GDM1 (cell line): ENCODE results near the gene IPMK.
"Not testable (repeated sequence)": the region's sequence is repeated elsewhere in the genome, so short reads cannot be mapped to it uniquely, and the experiment has no call there.

Experiments
- DNase-seq: peaks from one replicate; lab custom pipeline; 2025; lab: John Stamatoyannopoulos, UW

Gene IPMK

DNA sequence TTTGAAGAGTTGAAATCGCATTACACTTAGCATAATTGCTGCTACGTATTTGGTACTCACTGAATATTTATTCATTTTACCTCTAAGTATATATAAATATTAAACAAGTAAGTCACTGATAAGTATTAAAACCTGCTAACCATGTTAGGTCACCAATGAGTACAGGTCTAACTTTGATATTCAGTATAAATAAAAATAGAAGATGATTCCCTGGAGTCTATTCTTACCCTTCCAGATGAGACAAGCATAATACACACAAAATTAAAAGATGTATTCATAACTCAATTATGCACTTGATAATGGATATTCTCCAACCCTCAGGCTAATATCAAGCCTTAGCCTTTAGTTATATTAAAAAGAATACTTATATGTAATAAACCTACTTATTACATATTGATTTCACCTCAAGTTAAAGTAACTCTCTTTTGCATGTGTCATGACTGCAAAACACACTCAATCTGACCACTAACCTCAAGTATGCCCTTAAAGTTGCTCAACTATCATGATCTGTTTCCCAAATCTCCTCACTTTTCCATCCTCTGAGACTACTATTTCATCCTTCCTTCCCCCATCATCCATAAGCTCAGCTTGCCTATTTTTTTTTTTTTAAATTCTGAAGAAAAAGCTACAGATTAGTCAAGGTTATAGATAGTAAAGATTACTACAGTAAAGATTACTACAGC is 46.8 kb downstream of the IPMK start:
- no peak for DNase-seq

DNA sequence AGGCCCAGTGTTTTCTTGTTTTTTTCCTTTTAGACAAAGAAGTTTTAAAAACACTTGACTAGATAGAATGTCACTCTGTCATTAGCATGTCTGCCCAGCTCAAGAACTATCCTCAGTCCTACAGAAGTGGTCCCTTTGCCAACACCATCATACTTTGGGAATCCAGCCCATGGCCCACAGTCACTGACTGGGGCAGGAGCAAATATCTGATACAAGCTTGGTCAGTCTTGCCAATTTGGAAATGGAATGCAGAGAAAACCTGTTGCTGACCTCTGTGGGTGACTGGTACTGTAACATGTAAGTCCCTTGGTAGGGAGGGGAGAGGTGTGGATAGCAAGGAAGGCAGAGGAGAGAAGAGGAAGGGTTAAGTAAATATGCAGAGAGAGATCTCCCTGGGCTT is 47.8 kb downstream of the IPMK start:
- no peak for DNase-seq

DNA sequence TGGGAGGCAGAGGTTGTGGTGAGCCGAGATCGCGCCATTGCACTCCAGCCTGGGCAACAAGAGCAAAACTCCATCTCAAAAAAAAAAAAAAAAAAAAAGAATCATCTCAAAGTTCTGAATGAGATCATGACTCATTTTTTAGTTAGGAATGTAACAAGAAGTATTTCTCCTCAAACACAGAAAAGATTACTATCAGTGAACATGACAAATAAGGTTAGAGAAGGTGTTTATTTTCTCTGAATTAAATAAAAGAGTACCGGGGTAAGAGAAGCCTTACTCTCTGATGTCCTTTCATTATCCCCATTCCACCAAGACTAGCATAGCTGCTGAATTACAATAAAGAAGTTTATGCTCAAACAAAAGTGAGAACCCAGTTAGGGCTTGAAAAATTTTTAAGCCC is 50.1 kb downstream of the IPMK start:
- no peak for DNase-seq

DNA sequence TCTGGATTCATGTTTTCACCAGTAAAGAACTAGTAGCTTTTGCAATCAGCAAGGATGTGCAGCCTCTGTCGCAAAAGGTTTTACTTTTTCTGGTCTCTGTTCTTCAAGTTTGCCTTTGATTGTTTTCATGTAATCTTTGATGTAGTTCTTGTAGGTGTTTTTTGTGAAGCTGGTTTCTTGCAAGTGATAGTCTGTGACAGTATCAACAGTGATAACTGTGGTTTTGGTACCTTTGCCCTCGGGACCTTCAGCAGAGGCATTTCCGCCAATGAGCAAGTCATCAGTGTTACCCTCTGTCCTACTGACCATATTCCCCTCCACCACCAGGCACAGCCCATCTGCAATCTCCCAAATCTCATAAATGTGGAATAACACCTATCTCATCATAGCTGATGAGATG is 55.1 kb downstream of the IPMK start:
- no peak for DNase-seq

DNA sequence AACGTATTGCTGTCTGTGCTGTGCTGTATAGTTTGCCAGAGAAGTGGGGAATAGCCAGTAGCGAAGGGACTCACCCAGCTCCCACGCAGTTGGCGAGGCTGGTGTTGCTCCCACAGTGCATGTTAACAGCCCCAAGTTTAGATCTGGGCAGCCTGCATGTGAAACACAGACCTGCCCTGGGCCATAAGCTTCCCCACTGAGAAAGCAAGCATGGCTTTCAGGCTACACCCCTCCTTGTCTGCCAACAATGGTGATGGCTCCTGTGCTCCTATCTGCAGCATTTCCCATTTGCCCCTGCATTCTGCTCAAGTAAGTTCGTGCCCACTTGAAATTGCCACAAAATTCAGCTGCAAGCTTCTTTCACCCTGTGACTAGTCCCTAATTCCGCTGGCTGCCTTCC is 57.5 kb downstream of the IPMK start:
- no peak for DNase-seq

DNA sequence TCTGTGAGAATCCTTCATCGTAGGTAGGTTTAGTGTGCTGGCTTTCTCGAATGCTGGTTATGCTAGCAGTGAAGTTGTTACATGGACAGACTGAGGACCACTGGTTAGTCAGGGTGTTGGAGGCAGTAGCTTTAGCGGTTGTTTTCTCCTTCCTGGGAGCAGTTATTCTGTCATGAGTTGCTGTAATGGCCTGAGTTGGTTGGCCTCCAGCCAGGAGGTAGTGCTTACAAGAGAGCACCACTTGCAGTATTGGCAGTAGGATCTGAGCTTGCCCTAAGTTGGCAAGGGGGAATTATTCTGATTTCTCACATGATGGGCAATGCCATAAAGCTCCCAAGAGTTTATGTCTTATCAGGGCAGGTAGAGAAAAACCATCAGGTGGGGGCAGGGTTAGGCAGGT is 58.0 kb downstream of the IPMK start:
- no peak for DNase-seq

DNA sequence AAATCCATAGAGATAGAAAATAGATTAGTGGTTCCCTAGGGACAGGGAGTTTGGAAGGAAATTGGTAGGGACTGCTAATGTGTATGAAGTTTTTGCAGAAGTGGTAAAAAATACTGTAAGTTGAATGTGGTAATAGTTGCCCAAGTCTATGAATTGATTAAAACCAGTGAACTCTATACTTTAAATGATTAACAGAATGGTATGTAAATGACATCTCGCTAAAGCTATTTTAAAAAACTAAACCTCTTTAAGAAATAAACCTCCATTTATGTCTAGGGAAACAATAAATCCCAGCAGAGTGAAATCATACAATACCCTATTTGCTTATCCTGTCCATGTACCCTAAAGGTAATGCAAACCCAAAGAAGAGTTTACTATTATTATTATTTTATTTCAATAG is 61.4 kb downstream of the IPMK start:
- no peak for DNase-seq

DNA sequence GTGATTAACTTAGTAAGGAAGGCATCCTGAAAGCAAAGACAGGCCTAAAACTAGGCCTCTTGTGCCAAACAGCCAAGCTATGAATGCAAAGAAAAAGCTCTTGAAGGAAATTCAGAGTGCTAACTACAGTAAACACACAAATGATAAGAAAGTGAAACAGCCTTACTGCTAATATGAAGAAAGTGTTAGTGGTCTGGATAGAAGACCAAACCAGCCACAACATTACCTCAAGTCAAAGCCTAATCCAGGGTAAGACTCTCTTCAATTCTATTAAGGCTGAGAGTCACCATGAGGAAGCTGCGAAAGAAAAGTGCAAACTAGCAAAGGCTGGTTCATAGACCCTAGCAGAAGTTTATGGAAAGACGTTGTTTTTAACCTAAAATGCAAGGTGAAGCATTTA is 66.0 kb downstream of the IPMK start:
- no peak for DNase-seq

DNA sequence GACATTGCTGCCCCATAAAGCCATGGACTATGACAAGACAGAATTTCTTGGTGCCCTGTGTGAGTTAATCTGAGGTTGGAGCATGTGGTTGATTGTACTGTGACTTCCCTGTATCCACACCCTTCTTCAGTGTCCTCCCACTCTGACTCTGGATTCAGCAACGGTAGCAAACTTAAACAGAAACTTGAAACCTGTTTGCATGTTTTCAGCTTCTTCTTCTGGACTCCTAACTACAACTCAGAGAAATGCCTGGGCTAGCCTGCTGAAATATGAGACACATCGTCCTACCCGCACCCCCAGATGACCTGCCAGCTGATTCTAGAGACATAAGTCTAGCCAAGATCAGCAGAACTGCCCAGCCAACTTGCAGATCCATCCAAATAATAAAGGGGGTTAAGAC is 78.4 kb downstream of the IPMK start:
- no peak for DNase-seq

DNA sequence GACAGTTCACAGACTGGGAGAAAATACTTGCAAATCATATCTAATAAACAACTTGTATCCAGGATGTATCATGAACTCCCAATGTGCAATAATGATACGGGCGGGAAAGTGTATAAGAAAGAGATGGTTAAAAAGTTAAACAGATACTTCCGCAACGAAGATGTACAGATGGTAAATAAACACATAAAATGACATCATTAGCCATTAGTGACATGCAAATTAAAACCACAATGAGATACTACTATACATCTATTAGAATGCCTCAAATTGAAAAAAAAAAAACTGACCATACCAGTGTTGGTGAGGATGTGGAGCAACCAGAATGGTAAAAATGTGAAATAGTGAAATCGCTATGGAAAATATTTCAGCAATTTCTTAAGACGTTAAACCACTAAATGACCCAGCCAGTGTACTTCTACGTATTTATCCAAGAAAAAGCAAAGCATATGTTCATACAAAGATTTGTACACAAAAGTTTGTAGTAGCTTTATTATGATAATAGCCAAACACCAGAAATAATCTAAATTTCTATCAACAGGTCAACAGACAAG is 83.5 kb downstream of the IPMK start:
- no peak for DNase-seq

DNA sequence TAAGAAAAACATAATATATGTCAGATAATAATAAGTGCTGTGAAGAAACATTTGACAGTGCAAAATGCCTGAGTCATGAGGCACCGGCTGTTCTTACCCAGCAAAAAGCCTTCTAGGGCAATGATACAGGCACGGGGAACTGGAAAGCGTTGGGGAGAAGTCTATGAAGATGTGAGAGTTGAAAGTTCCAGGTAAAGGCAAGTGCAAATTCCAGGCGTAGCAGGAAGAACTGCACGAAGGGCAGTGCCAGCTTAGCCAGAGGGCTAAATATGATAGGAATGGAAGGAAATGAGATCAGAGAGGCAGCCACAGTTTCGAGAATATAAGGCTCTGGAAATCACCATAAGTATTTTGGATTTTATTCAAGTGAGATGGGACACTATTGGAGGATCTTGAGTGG is 87.0 kb downstream of the IPMK start:
- no peak for DNase-seq

DNA sequence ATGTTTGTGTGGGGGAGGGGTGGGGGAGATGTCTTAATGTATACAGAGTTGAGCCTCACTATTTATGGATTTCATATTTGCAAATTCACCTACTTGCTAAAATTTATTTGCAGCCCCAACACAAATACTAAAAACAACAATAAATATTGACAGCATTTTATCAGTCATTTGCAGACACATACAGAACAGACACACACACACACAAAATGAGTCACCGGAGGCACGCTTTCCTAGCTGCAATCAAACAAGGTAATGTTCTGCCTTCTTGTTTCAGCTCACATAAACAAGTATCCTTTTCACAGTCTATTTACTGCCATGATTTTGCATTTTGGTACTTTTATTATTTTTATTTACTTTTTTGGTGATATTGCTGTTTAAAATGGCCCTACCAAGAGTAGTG is 88.5 kb downstream of the IPMK start:
- no peak for DNase-seq

DNA sequence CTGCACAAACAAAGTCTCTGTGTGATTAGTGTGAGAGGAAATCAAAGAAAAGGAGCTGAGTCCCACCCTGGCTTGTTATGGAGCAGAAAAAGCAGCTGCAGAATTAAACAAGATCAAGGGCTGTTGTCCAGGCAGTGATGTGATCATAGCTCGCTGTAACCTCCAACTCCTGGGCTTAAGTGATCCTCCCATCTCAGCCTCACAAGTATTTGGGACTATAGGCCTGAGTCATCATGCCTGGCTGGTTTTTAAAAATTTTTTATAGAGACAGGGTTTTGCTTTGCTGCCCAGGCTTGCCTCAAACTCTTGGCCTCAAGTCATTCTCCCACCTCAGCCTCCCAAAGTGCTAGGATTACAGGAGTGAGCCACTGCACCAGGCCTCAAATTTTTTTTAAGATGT is 88.9 kb downstream of the IPMK start:
- no peak for DNase-seq

DNA sequence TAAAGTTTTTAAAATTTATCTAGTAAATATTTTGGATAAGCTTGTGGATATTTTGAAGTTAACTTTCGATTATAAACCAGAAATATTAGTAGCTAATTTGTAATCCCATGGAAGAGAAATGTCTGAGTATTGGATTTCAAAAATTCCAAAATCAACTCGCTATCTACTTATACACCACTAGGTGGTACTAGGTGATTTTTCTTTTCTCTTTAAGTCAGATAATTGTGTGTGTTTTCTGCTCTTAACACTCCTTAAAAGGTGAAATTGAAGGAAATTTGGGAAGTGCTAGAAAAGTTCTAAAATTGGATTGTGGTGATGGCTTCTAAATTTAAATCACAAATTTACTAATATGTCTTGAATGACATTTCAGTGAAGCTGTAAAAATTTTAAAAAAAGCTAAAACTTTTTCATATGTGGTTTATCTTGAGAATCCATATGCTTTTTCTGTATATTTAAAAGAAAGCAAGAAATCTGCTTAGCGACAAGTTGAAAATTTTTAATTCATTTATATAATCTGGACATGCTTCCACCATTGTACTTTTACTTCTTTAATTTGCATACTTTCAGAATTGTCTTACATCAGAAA is 90.2 kb downstream of the IPMK start:
- DNase-seq: no peak

DNA sequence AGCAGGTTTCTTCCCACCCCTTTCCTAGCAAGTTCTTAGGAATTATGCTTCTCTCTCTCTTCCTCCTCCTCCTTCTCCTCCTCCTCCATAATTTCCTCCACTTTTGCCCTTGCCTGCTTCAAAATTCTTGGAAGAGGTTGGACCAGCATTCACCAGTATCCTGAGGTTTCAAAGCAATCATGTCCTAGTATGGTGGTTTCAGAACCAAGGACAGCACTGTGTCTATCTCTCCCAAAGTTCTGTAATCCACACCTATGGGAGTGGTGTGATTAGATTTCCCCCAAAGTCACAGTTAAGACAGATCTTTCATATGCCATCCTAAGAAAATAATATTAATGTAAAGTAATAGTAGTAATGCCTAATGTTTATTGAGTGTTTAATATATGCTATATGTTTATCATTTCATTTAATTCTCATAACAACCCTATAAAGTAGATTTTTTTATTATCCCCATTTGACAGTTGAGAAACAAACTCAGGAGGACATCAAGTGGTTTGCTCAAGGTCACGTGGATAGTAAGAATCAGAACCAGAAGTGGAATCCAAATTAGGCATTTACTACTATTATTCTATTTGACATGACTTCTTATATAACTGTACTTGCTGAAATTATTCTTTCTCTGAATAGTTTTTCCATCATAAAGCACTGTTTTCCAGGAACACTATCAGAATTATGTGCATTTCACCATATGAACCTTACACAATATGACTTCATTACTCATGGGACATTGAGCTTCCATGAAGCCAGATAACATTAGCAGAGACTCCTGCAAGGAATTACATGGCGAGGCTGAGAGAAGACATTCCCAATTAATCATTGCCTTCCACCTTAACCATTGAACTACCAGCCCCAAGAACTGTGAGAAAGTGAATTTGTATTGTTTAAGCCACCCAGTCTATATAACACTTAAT is 91.4 kb downstream of the IPMK start:
- no peak for DNase-seq

DNA sequence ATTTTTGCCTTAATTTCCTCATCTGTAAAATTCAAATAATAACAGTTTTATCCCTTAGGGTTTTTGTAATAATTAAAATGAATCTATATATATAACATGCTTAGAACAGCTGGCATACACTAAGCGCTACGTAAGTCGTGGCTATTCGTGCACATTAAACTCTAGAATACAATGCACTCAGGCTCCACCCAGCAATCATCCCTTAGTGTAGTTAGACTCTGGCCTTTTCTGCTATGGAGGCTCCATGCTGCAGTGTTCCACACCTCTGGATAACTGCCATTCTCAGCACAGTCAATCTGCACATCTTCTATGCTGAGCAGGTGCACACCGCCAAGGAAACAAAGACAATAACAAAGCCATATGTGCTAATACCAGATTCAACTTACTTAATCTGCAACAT is 92.9 kb downstream of the IPMK start:
- DNase-seq: no peak

DNA sequence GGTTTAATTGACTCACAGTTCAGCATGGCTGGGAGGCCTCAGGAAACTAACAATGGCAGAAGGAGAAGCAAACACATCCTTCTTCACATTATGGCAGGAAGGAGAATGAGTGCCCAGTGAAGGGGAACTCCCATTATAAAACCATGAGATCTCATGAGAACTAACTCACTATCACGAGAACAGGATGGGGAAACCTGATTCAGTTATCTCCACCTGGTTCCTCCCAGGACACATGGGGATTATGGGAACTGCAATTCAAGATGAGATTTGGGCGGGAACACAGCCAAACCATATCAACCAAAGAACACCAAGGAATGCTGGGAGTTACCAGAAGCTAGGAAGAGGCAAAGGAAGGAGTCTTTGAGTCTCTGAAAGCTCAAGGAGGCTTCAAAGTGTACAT is 94.3 kb downstream of the IPMK start:
- no peak for DNase-seq

DNA sequence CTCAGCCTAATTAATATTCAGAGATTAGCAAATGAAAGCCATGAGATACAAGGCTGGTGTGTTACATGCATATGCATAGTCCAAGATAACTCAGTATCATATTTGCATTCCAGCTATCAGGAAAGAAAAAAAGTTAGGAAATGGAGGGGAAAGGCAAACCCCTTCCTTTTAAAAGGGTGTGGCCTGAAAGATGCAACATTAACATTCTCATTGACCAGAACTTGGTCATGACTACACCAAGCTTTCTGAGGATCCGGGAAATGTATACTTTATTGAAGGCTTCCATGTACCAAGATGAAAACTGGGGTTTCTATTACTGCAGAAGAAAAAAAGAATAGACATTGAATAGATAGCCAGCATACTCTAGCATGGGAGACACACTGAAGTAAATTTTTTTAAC is 96.5 kb downstream of the IPMK start:
- DNase-seq: no peak

DNA sequence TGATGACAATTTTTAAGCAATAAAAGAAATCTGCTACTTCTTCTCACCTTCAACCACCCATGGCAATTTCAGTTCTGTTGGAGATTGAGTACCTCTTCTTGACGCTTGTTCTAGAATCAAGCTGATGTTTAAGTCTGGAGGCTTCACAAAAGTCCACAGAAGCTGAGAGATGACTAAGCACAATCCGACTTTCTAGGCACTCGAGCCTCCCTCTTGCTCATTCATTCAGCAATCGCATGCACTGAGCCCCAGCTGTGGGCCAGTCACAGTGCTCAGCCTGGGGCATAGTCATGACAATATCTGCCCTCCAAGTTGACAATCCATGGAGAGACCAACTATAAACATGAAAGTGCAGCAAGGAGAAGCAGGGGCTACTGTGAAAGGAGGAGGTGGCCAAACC is 103.2 kb downstream of the IPMK start:
- DNase-seq: no peak

DNA sequence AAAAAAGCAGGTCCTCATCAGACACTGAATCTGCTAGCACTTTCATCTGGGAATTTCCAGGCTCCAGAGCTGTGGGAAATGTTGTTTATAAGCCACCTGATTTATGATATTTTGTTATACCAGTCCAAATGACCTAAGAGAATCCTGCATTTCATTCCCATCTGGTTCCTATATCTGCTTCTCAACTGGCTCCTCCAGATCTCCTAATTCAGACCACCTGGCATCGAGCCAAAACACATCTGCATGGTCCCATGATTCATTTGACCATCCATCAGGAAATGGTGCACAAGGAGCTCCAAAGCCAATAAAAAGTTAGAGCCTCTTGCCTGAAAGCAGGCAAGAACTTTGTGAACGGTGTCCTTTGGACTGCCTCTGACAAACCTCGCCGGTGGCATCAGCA is 108.9 kb downstream of the IPMK start:
- DNase-seq: no peak

DNA sequence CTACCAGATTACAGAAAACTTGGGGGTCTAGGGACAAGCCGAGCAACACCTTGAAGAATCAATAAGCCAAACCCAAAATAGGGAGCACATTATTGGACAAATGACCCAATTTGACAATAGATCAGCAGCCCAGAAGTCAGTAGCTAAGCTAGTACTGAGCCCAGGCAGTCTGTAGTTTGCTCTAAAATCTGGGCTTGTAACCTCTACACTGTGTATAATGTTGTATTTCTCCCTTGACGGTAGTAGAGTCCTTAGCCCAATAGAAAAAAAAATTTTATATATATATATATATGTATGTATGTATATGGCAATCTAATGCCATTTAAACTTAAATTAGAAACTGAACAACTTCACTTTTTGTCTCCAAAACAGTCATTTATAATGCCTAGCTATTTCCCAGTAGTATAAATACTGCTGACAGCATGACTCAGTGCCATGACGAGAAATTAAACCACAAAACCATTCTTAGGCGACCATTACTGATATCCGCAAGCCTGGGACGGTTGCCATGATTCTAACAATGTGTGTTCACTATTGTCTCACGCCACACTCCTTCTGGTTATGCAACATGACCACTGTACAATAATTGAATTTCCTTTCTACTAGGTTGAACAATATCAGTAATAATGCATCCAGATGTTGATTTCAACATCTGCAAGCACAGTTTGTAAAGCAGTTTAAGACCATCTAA is 110.5 kb downstream of the IPMK start:
- DNase-seq: no peak

DNA sequence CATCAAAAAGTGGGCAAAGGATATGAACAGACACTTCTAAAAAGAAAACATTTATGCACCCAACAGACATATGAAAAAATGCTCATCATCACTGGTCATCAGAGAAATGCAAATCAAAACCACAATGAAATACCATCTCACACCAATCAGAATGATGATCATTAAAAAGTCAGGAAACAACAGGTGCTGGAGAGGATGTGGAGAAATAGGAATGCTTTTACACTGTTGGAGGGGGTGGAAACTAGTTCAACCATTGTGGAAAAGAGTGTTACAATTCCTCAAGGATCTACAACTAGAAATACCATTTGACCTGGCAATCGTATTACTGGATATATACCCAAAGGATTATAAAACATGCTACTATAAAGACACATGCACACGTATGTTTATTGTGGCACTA is 111.8 kb downstream of the IPMK start:
- not testable (repeated sequence) for DNase-seq
